ENCODE measurements around the gene CNKSR1. TPM values are rescaled to one million over a fixed set of nuclear protein-coding genes. Genes with fewer than 3 reads are reported as not detected.

Gene CNKSR1
- total and polyA plus RNA-seq, 2 of the 8 experiments (the other 6 are each of a cell fraction or from before 2014, with no cell fraction given) = 13.9 to 14.5 TPM

GRCh38 chr1:26168410-26169197, 8.7 kb upstream of the CNKSR1 start, which contains the start of gene C1orf232 (continued):
- TF ChIP-seq PHF8 (conservative IDR thresholded peaks at IDR 0.05; ENCODE audit: low read depth, low read length) (no peak), SUZ12 (IDR thresholded peaks at IDR 0.05; ENCODE audit: low read length) (no peak), EGR1 (IDR thresholded peaks at IDR 0.05; ENCODE audit: borderline replicate concordance, low read depth, low read length) (no peak), YY1 (IDR thresholded peaks at IDR 0.05; ENCODE audit: low read depth, low read length) (no peak), CREB1 (IDR thresholded peaks at IDR 0.05) (no peak), SP1 (IDR thresholded peaks at IDR 0.05; ENCODE audit: low read depth, low read length) (no peak)
- TF ChIP-seq, protein P1, sequence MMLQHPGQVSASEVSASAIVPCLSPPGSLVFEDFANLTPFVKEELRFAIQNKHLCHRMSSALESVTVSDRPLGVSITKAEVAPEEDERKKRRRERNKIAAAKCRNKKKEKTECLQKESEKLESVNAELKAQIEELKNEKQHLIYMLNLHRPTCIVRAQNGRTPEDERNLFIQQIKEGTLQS (IDR thresholded peaks at IDR 0.05; ENCODE audit: insufficient read depth, low read depth, low read length) = no peak
